ENCODE data around the gene MRPL52.

DNA sequence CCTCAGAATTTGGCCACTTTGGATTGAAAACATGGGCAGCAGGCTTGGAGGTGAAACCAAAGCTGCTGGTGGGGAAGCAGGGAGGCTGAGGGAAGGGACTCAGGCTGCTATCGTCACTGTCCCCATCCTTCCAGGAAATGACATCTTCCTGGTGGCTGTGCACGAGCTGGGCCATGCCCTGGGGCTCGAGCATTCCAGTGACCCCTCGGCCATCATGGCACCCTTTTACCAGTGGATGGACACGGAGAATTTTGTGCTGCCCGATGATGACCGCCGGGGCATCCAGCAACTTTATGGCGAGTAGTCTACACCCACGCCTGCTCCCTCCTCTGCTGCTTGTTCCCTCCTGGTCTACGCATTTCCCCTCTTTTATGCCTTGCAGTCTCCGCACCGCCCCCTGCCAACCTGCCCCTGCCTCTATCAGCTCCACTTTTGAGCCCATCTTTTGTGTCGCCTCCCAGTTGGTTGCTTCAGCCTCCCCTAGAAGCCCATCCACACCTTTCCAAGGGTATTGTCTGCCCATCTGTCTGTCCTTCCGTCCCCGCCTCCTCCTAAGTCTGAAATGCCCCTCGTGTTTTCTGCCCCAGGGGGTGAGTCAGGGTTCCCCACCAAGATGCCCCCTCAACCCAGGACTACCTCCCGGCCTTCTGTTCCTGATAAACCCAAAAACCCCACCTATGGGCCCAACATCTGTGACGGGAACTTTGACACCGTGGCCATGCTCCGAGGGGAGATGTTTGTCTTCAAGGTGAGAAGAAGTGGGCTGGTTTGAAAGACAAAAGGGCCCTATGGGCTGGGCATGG is 13.6 kb downstream of the MRPL52 start:
- TF ChIP-seq, protein P1, sequence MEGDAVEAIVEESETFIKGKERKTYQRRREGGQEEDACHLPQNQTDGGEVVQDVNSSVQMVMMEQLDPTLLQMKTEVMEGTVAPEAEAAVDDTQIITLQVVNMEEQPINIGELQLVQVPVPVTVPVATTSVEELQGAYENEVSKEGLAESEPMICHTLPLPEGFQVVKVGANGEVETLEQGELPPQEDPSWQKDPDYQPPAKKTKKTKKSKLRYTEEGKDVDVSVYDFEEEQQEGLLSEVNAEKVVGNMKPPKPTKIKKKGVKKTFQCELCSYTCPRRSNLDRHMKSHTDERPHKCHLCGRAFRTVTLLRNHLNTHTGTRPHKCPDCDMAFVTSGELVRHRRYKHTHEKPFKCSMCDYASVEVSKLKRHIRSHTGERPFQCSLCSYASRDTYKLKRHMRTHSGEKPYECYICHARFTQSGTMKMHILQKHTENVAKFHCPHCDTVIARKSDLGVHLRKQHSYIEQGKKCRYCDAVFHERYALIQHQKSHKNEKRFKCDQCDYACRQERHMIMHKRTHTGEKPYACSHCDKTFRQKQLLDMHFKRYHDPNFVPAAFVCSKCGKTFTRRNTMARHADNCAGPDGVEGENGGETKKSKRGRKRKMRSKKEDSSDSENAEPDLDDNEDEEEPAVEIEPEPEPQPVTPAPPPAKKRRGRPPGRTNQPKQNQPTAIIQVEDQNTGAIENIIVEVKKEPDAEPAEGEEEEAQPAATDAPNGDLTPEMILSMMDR (conservative IDR thresholded peaks at IDR 0.05): no peak
- TF ChIP-seq ZFX (IDR thresholded peaks at IDR 0.05): no peak
